Measurements from ENCODE around the gene CD302.

GRCh38 chr2:159742846-159743245 is 55.2 kb downstream of the CD302 start:
- TF ChIP-seq CTCF (conservative IDR thresholded peaks at IDR 0.05) (no peak), ZFX (IDR thresholded peaks at IDR 0.05) (no peak)

Data from C4-2B (cell line).